Measurements from ENCODE around the gene MORC2. TPM values are rescaled to one million over a fixed set of nuclear protein-coding genes. Genes with fewer than 3 reads are reported as not detected.

The MORC2 gene
- total RNA-seq, 1 experiment from 2014 or later: 25.4 TPM

DNA sequence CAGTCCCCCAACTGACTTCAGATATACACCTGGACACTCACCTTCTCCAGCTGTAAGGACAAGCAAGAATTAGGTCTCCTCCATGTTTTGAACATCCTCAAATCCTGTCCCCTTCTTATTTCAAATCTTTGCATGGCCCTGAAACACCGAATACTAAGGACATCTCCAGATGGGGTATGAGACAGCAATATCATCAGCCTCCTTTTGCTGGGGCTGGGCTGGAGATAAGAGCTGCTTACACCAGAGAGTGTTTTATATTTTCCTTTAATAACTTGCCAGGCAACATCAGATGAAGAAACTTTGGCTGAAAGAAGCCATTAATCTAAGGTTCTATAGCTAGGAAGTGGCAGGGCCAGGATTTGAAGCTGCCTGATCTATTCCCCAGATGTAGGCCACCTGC lies 22.1 kb upstream of the MORC2 start:
- H3K9me2 ChIP-seq (ENCODE audit: insufficient read depth): no peaks in the 10 kb centered on the region
- RAD21 ChIA-PET (ENCODE audit: low non-redundant PET in 1 of 2, low total read pairs in 2 of 2, uncharacterized antibody in 2 of 2, unreplicated experiment in 2 of 2): no interaction called here
- no peak for DNase-seq (ENCODE audit: low read depth, low spot score)
- H4K20me1 ChIP-seq (ENCODE audit: insufficient read depth): no peaks in the 10 kb centered on the region
- no TSS peak for BruUV-seq (replicated peaks)
- TF ChIP-seq, protein P1, sequence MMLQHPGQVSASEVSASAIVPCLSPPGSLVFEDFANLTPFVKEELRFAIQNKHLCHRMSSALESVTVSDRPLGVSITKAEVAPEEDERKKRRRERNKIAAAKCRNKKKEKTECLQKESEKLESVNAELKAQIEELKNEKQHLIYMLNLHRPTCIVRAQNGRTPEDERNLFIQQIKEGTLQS (IDR thresholded peaks at IDR 0.05): no peak
- no peak for TF ChIP-seq EZH2 (IDR thresholded peaks at IDR 0.05)
- H3K4me2 ChIP-seq (ENCODE audit: low read length): no peak overlapping the region
- no peaks in the 10 kb centered on the region for H3K4me1 ChIP-seq (ENCODE audit: control insufficient read depth in 1 of 2, insufficient read depth in 2 of 2, low read length in 2 of 2)
- no peaks in the 10 kb centered on the region for H3K79me2 ChIP-seq (ENCODE audit: insufficient read depth, low read length)
- H3K36me3 ChIP-seq (ENCODE audit: control insufficient read depth in 1 of 2, insufficient read depth in 2 of 2, low read length in 2 of 2): no peaks in the 10 kb centered on the region
- no peaks in the 10 kb centered on the region for H3K27me3 ChIP-seq (ENCODE audit: insufficient read depth, low read length)
- no peak overlapping the region for H2AFZ ChIP-seq (ENCODE audit: low read depth, low read length, poor library complexity, severe bottlenecking)
- CTCF ChIA-PET: no interaction called here
- no peak for ATAC-seq
- intact Hi-C loops (cut with micrococcal nuclease): no loop called here
- H3K9me3 ChIP-seq (ENCODE audit: control insufficient read depth in 1 of 2, insufficient read depth in 1 of 2, low read depth in 1 of 2, low read length in 2 of 2): peaks cover 0 to 4% of the 10 kb centered on the region in 2 experiments; a peak in 1 of 4 replicates
- POLR2A ChIA-PET: no interaction called here
- no peak overlapping the region for H3K9ac ChIP-seq (ENCODE audit: low read length)
- H3K4me3 ChIP-seq (replicated peaks in 1 of 2; ENCODE audit: low read depth in 1 of 2, low read length in 2 of 2): no peak overlapping the region
- no peak overlapping the region for H3K27ac ChIP-seq (ENCODE audit: low read depth, low read length)

DNA sequence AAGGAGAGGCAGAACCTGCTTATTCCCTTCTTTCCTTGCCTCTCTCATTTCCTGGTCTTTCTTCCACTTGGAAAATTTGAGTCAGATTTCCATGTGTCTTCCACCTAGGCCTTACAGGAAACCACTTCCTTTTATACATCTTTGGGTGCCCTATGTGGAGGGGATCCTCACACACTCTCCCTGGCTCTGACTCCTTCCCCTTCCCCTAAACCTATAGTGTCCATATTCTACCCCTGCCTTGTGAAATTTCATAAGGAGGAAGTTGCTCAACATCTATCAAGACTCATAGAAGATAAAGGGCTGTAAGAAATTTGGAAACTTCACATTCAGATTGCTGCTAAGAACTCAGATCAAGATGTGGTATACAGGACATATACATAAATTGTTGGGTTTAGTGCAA lies 20.9 kb upstream of the MORC2 start:
- Histone ChIP-seq H4K20me1 (ENCODE audit: insufficient read depth) (no peaks in the 10 kb centered on the region), H3K4me3 (replicated peaks in 1 of 2; ENCODE audit: low read depth in 1 of 2, low read length in 2 of 2) (no peak overlapping the region), H3K9me2 (ENCODE audit: insufficient read depth) (no peaks in the 10 kb centered on the region), H3K36me3 (ENCODE audit: control insufficient read depth in 1 of 2, insufficient read depth in 2 of 2, low read length in 2 of 2) (no peaks in the 10 kb centered on the region), H3K9me3 (ENCODE audit: control insufficient read depth in 1 of 2, insufficient read depth in 1 of 2, low read depth in 1 of 2, low read length in 2 of 2) (peaks cover 0 to 4% of the 10 kb centered on the region in 2 experiments; a peak in 1 of 4 replicates), H2AFZ (ENCODE audit: low read depth, low read length, poor library complexity, severe bottlenecking) (no peak overlapping the region), H3K79me2 (ENCODE audit: insufficient read depth, low read length) (no peaks in the 10 kb centered on the region), H3K27me3 (ENCODE audit: insufficient read depth, low read length) (no peaks in the 10 kb centered on the region), H3K4me1 (ENCODE audit: control insufficient read depth in 1 of 2, insufficient read depth in 2 of 2, low read length in 2 of 2) (no peaks in the 10 kb centered on the region), H3K9ac (ENCODE audit: low read length) (no peak overlapping the region), H3K4me2 (ENCODE audit: low read length) (no peak overlapping the region), H3K27ac (ENCODE audit: low read depth, low read length) (no peak overlapping the region)
- RAD21 ChIA-PET (ENCODE audit: low non-redundant PET in 1 of 2, low total read pairs in 2 of 2, uncharacterized antibody in 2 of 2, unreplicated experiment in 2 of 2): no interaction called here
- CTCF ChIA-PET: no interaction called here
- POLR2A ChIA-PET: no interaction called here
- no TSS peak for BruUV-seq (replicated peaks)
- intact Hi-C loops (cut with micrococcal nuclease): no loop called here
- DNase-seq (ENCODE audit: low read depth, low spot score) (no peak), ATAC-seq (no peak)
- TF ChIP-seq JUND (IDR thresholded peaks at IDR 0.05): no peak
- TF ChIP-seq, protein P2, sequence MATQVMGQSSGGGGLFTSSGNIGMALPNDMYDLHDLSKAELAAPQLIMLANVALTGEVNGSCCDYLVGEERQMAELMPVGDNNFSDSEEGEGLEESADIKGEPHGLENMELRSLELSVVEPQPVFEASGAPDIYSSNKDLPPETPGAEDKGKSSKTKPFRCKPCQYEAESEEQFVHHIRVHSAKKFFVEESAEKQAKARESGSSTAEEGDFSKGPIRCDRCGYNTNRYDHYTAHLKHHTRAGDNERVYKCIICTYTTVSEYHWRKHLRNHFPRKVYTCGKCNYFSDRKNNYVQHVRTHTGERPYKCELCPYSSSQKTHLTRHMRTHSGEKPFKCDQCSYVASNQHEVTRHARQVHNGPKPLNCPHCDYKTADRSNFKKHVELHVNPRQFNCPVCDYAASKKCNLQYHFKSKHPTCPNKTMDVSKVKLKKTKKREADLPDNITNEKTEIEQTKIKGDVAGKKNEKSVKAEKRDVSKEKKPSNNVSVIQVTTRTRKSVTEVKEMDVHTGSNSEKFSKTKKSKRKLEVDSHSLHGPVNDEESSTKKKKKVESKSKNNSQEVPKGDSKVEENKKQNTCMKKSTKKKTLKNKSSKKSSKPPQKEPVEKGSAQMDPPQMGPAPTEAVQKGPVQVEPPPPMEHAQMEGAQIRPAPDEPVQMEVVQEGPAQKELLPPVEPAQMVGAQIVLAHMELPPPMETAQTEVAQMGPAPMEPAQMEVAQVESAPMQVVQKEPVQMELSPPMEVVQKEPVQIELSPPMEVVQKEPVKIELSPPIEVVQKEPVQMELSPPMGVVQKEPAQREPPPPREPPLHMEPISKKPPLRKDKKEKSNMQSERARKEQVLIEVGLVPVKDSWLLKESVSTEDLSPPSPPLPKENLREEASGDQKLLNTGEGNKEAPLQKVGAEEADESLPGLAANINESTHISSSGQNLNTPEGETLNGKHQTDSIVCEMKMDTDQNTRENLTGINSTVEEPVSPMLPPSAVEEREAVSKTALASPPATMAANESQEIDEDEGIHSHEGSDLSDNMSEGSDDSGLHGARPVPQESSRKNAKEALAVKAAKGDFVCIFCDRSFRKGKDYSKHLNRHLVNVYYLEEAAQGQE (IDR thresholded peaks at IDR 0.05; ENCODE audit: low read depth): no peak
- no peak for TF ChIP-seq RAD21 (IDR thresholded peaks at IDR 0.05; ENCODE audit: low read depth)
- no peak for TF ChIP-seq ELF1 (IDR thresholded peaks at IDR 0.05; ENCODE audit: borderline replicate concordance, low read depth)
- TF ChIP-seq SP1 (IDR thresholded peaks at IDR 0.05; ENCODE audit: low read depth): no peak
- TF ChIP-seq POLR2AphosphoS5 (IDR thresholded peaks at IDR 0.05; ENCODE audit: low read depth, low read length): no peak
- no peak for TF ChIP-seq ZFX (IDR thresholded peaks at IDR 0.05)
- TF ChIP-seq FOSL1 (IDR thresholded peaks at IDR 0.05; ENCODE audit: low read depth): no peak
- no peak for TF ChIP-seq EZH2 (IDR thresholded peaks at IDR 0.05)
- no peak for TF ChIP-seq CBX3 (IDR thresholded peaks at IDR 0.05; ENCODE audit: low read depth)
- TF ChIP-seq YY1 (IDR thresholded peaks at IDR 0.05; ENCODE audit: extremely low read depth, insufficient replicate concordance, low read depth, low read length): no peak
- TF ChIP-seq POLR2A (IDR thresholded peaks at IDR 0.05; ENCODE audit: borderline replicate concordance, extremely low read depth, insufficient read depth, insufficient read length): no peak
- TF ChIP-seq, protein P3, sequence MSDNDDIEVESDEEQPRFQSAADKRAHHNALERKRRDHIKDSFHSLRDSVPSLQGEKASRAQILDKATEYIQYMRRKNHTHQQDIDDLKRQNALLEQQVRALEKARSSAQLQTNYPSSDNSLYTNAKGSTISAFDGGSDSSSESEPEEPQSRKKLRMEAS (IDR thresholded peaks at IDR 0.05): no peak
- no peak for TF ChIP-seq TCF7L2 (IDR thresholded peaks at IDR 0.05; ENCODE audit: borderline replicate concordance, extremely low read depth, insufficient read depth, insufficient read length)
- no peak for TF ChIP-seq EGR1 (IDR thresholded peaks at IDR 0.05; ENCODE audit: low read depth)
- TF ChIP-seq, protein P4, sequence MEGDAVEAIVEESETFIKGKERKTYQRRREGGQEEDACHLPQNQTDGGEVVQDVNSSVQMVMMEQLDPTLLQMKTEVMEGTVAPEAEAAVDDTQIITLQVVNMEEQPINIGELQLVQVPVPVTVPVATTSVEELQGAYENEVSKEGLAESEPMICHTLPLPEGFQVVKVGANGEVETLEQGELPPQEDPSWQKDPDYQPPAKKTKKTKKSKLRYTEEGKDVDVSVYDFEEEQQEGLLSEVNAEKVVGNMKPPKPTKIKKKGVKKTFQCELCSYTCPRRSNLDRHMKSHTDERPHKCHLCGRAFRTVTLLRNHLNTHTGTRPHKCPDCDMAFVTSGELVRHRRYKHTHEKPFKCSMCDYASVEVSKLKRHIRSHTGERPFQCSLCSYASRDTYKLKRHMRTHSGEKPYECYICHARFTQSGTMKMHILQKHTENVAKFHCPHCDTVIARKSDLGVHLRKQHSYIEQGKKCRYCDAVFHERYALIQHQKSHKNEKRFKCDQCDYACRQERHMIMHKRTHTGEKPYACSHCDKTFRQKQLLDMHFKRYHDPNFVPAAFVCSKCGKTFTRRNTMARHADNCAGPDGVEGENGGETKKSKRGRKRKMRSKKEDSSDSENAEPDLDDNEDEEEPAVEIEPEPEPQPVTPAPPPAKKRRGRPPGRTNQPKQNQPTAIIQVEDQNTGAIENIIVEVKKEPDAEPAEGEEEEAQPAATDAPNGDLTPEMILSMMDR (IDR thresholded peaks at IDR 0.05 in 2 of 3, conservative IDR thresholded peaks at IDR 0.05 in 1 of 3; ENCODE audit: borderline replicate concordance in 1 of 3, insufficient read depth in 1 of 3, low read depth in 2 of 3, low read length in 2 of 3): no peak
